GM19193 (cell line): ENCODE data around the gene RNF181.

Experiments
- POLR2A ChIP-seq: IDR thresholded peaks from 4 replicates; pipeline ENCODE4 v1.6.1; 2011; ENCODE audit not compliant: insufficient read depth, insufficient read length; ENCODE audit errors: extremely low read depth

RNF181 gene

GRCh38 chr2:85560812-85561279 lies 34.7 kb upstream of the RNF181 start:
- TF ChIP-seq POLR2A: no peak

GRCh38 chr2:85561280-85562212 lies 34.0 kb upstream of the RNF181 start, which contains the start of gene GGCX:
Gene GGCX, minus strand, starts transcription at chr2:85561493. Its CDS starts 65 bp downstream, at chr2:85561428.
- peak; percentile 92 for TF ChIP-seq POLR2A

DNA sequence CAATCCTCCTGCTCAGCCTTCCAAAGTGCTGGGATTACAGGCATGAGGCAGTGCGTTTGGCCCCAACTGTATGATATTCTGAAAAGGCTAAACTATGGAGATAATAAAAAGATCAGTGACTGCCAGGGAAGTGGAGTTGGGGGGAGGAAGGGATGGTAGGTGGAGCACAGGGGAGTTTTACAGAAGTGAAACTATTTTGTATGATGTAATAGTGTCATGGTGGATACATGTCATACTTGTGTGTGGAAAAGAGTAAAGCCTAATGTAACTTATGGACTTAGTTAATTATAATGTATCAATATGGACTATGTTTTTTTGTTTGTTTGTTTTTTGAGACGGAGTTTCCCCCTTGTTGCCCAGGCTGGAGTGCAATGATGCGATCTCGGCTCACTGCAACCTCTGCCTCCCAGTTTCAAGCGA lies 31.4 kb upstream of the RNF181 start:
- TF ChIP-seq POLR2A: no peak

GRCh38 chr2:85566265-85566664 lies 29.3 kb upstream of the RNF181 start:
- no peak for TF ChIP-seq POLR2A

- TF ChIP-seq POLR2A: no peak
Observed at GRCh38 chr2:85575739-85576138, 19.8 kb upstream of the RNF181 start.

GRCh38 chr2:85577063-85577385 lies 18.5 kb upstream of the RNF181 start:
- no peak for TF ChIP-seq POLR2A

DNA sequence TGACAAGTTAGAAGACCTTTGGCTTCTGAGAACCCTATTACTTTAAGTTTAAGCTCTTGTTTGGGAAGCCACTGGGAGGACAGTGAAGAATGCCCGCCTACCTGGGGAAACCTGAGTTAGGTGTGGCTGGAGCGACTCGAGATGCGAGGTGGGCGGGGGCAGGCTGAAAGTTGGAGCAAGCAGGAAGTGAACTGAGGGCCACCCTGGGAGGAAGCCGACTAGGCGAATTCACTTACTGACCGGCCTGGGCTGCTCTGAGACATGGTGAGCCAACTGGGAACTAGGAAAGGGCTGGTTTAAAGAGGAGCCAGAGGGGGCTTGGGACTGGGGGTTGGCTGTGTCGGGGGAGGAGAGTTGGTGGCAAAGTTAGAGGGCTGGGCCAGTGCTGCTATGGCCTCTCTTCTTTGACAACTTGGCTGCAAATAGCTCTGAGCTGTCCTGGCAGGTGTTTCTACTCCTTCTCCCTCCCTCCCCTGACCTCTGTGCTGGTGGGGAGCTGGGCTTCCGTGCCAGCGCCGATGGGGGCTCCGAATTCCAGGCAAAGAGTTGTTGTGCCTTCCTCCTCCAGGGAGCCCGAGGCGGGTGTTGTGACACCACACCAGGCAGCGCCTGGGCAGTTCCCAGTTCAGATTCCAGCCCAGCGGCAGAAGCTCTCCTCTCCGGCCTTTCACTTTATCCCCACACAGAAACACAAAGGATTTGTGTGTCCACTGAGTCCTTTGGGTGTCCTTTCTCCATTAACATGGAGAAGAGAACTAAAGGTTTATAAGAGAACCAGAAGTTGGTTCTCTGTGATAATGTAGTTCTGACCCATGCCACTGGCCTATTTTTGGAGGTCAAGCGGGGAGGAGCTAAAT lies 17.9 kb upstream of the RNF181 start, which contains the start of gene VAMP8:
VAMP8 (plus strand) TSS at position 201 of the 857 bp plus-strand sequence; CDS start at position 262, 61 bp downstream.
- TF ChIP-seq POLR2A: peak; percentile 62

GRCh38 chr2:85578243-85579180 lies 17.0 kb upstream of the RNF181 start:
- no peak for TF ChIP-seq POLR2A

- TF ChIP-seq POLR2A: no peak
Observed at GRCh38 chr2:85579266-85579935, 16.1 kb upstream of the RNF181 start.

DNA sequence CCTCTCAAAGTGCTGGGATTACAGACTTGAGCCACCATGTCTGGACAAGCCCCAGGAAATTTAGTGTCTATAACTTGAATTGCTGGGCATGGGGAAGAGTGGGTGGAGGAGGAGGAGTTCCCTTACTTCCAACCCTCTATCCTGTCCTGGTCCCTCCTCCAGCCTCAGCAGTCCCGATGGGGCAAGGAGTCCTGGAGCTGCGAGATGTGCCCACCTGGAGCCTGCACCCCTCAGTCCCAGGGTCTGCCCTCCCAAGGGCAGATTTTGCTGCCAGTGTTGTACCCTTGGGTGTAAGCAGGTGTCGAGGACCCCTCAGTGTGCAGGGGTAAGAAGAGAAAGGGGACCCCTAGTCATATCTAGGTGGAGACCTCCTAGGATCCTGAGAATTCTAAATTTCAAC lies 15.3 kb upstream of the RNF181 start:
- no peak for TF ChIP-seq POLR2A

DNA sequence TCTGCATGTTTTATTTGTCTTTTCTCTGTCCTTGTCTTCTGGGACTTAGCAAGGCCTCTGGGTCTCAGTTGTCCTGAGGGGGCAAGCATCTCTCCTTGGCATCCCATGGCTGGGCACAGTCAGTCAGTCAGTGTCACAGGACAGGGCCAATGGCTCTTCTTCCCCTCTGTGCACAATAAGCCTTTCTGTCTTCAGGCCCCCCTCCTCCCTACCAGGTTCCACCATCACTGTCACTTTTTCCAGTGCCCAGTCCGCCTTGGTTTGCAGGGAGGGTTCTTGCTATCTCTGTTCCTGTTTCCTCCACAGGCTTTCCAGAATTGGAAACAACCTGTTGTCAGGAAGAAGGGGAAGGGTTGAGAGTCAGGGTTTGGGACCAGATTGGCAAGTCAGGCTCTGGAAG lies 13.1 kb upstream of the RNF181 start:
- no peak for TF ChIP-seq POLR2A

DNA sequence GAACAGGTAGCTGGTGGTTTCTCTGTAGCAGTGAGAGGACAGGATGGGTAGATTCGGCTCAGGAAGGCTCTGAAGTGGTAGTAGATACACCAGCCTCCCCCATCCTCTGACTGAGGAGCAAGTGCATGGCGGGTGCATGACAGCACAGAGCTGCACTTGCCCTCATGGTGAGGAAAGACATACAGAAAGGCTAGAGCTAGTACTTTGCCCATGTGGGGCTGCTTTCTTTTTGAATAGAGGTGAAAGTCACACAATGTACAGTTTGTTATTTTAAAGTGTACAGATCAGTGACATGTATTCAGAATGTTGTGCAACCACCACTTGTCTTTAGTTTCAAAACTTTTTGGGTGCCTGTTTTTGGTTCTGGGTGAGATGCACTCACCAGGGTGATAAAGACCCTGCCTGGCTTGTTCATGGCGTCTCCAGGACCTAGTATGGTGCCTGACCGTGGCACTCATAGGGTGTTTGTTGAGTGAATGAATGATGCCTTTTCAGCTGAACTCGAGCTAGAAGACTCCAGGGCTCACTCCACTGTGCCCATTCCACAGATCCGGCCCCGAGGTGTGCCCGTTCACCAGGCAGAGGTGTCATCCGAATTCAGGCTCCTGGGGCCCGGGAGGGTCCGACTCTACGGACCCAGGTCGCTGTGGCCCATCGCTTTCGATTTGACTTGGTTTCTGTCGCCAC lies 11.7 kb upstream of the RNF181 start:
- no peak for TF ChIP-seq POLR2A

GRCh38 chr2:85584354-85584856 lies 11.1 kb upstream of the RNF181 start, which contains the start of gene VAMP5:
Gene VAMP5, plus strand, starts transcription at chr2:85584431. Its CDS starts 60 bp downstream, at chr2:85584491.
- TF ChIP-seq POLR2A: peak; percentile 57
